HG02588 (cell line): ENCODE results near the gene KRTAP9-7.
"Not testable (repeated sequence)": the region's sequence is repeated elsewhere in the genome, so short reads cannot be mapped to it uniquely, and the experiment has no call there.

Experiments
- ATAC-seq: cut with Tn5 transposase; IDR thresholded peaks from one replicate; pipeline ENCODE4 v1.9.1; 2021; ENCODE audit warnings: mild to moderate bottlenecking, moderate library complexity; ENCODE audit not compliant: unreplicated experiment

KRTAP9-7 gene

GRCh38 chr17:41275648-41276190 lies at the start of gene KRTAP9-7:
Gene KRTAP9-7 (plus strand): TSS chr17:41275698. CDS start chr17:41275698, 0 bp downstream.
- not testable (repeated sequence) for ATAC-seq

- ATAC-seq, result no peak
Measured at GRCh38 chr17:41226051-41226450, 49.4 kb upstream of the KRTAP9-7 start.

- ATAC-seq, result not testable (repeated sequence)
Measured at GRCh38 chr17:41226598-41227095, 48.9 kb upstream of the KRTAP9-7 start, which contains the start of gene KRTAP9-2. Gene KRTAP9-2 (plus strand): TSS chr17:41226648. CDS start chr17:41226655, 7 bp downstream.

- no peak for ATAC-seq
Measured at GRCh38 chr17:41230094-41230493, 45.4 kb upstream of the KRTAP9-7 start.

- no peak for ATAC-seq
Measured at GRCh38 chr17:41231731-41232130, 43.8 kb upstream of the KRTAP9-7 start.

GRCh38 chr17:41232399-41233105 lies 42.9 kb upstream of the KRTAP9-7 start, which contains the start of gene KRTAP9-3:
Gene KRTAP9-3 (plus strand): TSS chr17:41232449. CDS start chr17:41232502, 53 bp downstream.
- not testable (repeated sequence) for ATAC-seq

- ATAC-seq, result not testable (repeated sequence)
Measured at GRCh38 chr17:41237116-41237515, 38.4 kb upstream of the KRTAP9-7 start.

GRCh38 chr17:41237949-41238437 lies 37.5 kb upstream of the KRTAP9-7 start, which contains the start of gene KRTAP9-8:
Gene KRTAP9-8 (plus strand): TSS chr17:41237999. CDS start chr17:41238052, 53 bp downstream.
- not testable (repeated sequence) for ATAC-seq

- ATAC-seq, result not testable (repeated sequence)
Measured at GRCh38 chr17:41246995-41247787, 28.3 kb upstream of the KRTAP9-7 start.

- ATAC-seq, result not testable (repeated sequence)
Measured at GRCh38 chr17:41249637-41250240, 25.8 kb upstream of the KRTAP9-7 start, which contains the start of gene KRTAP9-4. Gene KRTAP9-4 (plus strand): TSS chr17:41249687. CDS start chr17:41249721, 34 bp downstream.

- ATAC-seq, result no peak
Measured at GRCh38 chr17:41251261-41251660, 24.2 kb upstream of the KRTAP9-7 start.

GRCh38 chr17:41254861-41255260 lies 20.6 kb upstream of the KRTAP9-7 start:
- ATAC-seq, result no peak

- ATAC-seq, result not testable (repeated sequence)
Measured at GRCh38 chr17:41255381-41256290, 19.9 kb upstream of the KRTAP9-7 start, which contains the start of gene KRTAP9-9. Gene KRTAP9-9 (plus strand): TSS chr17:41255384.

GRCh38 chr17:41256291-41256685 lies 19.2 kb upstream of the KRTAP9-7 start:
- ATAC-seq, result no peak

GRCh38 chr17:41258406-41258805 lies 17.1 kb upstream of the KRTAP9-7 start:
- ATAC-seq, result no peak

- no peak for ATAC-seq
Measured at GRCh38 chr17:41263212-41263611, 12.3 kb upstream of the KRTAP9-7 start.

GRCh38 chr17:41264599-41264998 lies 10.9 kb upstream of the KRTAP9-7 start:
- ATAC-seq, result no peak

GRCh38 chr17:41265078-41265477 lies 10.4 kb upstream of the KRTAP9-7 start, which contains the start of gene KRTAP9-6:
Gene KRTAP9-6 (plus strand): TSS chr17:41265378. CDS start chr17:41265378, 0 bp downstream.
- ATAC-seq, result no peak

- no peak for ATAC-seq
Measured at GRCh38 chr17:41267711-41268110, 7.8 kb upstream of the KRTAP9-7 start.
